Neutrophil (primary cell): ENCODE data around the gene TFCP2.
A peak's percentile ranks its signal among the peaks of the same experiment; 100 is the strongest.

ENCODE experiments used
- H3K27ac ChIP-seq: fragments of 200-600 bp; sonication (generic); 2 replicates; pipeline ENCODE4 v1.5.1; 2016; ENCODE audit warnings: mild to moderate bottlenecking, moderate library complexity
- H3K27me3 ChIP-seq: fragments of 200-600 bp; sonication (generic); 2 replicates; pipeline ENCODE4 v1.6.0; 2016; ENCODE audit warnings: mild to moderate bottlenecking
- H3K36me3 ChIP-seq: fragments of 200-600 bp; sonication (generic); 2 replicates; pipeline ENCODE4 v1.5.1; 2017
- H3K4me1 ChIP-seq, 2 experiments: fragments of 200-600 bp in 1 of 2; sonication (generic) in 1 of 2; 1 replicate in 1 of 2; 2 replicates in 1 of 2; pipeline versions ENCODE4 v1.5.1 to v1.6.1; 2013 to 2016; ENCODE audit warnings: low read depth in 1 of 2, low read length in 1 of 2, mild to moderate bottlenecking in 1 of 2, moderate library complexity in 1 of 2; ENCODE audit not compliant: control insufficient read depth in 1 of 2, insufficient read depth in 1 of 2
- H3K4me3 ChIP-seq, 2 experiments: fragments of 200-600 bp in 1 of 2; sonication (generic) in 1 of 2; 1 replicate in 1 of 2; 2 replicates in 1 of 2; pipeline ENCODE4 v1.5.1; 2013 to 2016; ENCODE audit warnings: low read depth in 1 of 2, low read length in 1 of 2, mild to moderate bottlenecking in 1 of 2, moderate library complexity in 1 of 2
- H3K9me3 ChIP-seq: fragments of 200-600 bp; sonication (generic); 2 replicates; pipeline ENCODE4 v1.5.1; 2016
- TF ChIP-seq, protein P1 (sequence below): fragments of 200-600 bp; sonication (generic); IDR thresholded peaks from 2 replicates; pipeline ENCODE4 v1.5.1; 2016; ENCODE audit warnings: antibody characterized with exemption

The TFCP2 gene

DNA sequence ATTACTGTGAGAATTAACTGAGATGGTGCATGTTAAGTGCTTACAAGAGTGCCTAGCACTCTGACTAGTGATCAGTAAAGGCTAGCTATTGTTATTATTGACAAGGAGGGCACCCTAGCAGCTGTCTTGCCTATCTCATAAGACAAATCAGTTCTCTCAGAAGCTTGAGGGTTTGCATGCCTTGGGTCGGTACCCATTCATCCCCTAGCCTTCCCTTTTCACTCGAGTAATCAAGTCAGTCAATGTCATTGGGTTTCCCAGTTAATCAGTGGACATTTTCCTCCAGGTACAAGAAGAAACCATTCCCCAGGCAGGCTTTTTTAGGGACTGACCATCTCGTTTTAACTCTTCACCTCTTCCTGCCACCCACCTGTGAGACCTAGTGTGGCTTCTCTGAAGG, 10.4 kb upstream of the TFCP2 start:
- H3K27me3 ChIP-seq, result no peaks in the 10 kb centered on the region

DNA sequence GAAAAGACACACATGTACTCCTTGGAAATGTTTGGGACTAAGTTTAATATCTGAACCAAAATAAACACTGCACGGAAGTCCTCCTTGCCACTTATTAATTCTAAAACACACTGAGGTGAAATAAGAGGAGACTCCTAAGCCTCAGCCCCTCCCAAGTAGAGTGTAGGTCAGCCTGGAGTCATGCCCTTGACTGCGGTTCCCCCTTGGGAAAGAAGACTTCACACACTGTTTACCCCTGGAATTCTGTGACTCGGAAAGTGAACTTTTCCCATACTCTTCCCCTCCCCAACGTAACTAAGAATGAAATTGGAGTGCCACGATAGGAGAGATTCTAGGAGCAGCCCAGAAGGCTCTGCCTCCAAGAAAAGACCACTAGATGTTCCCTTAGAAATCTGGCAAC, 8.6 kb upstream of the TFCP2 start:
- Histone ChIP-seq H3K4me1 (no peaks in the 10 kb centered on the region), H3K36me3 (no peaks in the 10 kb centered on the region), H3K9me3 (no peaks in the 10 kb centered on the region), H3K27ac (no peak overlapping the region), H3K27me3 (no peaks in the 10 kb centered on the region), H3K4me3 (no peak overlapping the region)
- TF ChIP-seq, protein P1, sequence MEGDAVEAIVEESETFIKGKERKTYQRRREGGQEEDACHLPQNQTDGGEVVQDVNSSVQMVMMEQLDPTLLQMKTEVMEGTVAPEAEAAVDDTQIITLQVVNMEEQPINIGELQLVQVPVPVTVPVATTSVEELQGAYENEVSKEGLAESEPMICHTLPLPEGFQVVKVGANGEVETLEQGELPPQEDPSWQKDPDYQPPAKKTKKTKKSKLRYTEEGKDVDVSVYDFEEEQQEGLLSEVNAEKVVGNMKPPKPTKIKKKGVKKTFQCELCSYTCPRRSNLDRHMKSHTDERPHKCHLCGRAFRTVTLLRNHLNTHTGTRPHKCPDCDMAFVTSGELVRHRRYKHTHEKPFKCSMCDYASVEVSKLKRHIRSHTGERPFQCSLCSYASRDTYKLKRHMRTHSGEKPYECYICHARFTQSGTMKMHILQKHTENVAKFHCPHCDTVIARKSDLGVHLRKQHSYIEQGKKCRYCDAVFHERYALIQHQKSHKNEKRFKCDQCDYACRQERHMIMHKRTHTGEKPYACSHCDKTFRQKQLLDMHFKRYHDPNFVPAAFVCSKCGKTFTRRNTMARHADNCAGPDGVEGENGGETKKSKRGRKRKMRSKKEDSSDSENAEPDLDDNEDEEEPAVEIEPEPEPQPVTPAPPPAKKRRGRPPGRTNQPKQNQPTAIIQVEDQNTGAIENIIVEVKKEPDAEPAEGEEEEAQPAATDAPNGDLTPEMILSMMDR, result no peak

More for the DNA sequence above, 10.4 kb upstream of the TFCP2 start:
- Histone ChIP-seq H3K4me1 (no peaks in the 10 kb centered on the region), H3K36me3 (no peaks in the 10 kb centered on the region), H3K27ac (no peak overlapping the region), H3K4me3 (no peak overlapping the region), H3K9me3 (no peaks in the 10 kb centered on the region)
- TF ChIP-seq, protein P1, result no peak

DNA sequence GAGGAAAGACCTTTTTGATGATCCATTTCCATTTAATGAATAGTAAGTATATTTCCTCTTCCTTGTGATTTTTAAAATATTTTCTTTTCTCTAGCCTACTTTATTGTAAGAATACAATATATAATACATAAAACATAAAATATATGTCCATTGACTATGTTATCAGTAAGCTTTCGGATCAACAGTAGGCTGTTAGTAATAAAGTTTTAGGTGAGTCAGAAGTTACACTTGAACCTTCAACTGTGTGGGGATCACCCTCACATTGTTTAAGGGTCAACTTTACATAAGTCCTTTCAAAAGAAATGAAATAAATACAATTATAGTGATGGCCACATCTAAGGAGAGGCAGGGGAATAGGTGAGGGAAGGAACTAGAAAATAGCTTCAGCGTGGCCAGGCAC, 5.0 kb upstream of the TFCP2 start:
- H3K27me3 ChIP-seq, result no peaks in the 10 kb centered on the region
- TF ChIP-seq, protein P1, result no peak
- H3K9me3 ChIP-seq, result no peaks in the 10 kb centered on the region
- H3K4me3 ChIP-seq, result no peak overlapping the region
- no peaks in the 10 kb centered on the region for H3K36me3 ChIP-seq
- H3K4me1 ChIP-seq, result peaks cover 14 to 15% of the 10 kb centered on the region in 2 experiments
- no peak overlapping the region for H3K27ac ChIP-seq

DNA sequence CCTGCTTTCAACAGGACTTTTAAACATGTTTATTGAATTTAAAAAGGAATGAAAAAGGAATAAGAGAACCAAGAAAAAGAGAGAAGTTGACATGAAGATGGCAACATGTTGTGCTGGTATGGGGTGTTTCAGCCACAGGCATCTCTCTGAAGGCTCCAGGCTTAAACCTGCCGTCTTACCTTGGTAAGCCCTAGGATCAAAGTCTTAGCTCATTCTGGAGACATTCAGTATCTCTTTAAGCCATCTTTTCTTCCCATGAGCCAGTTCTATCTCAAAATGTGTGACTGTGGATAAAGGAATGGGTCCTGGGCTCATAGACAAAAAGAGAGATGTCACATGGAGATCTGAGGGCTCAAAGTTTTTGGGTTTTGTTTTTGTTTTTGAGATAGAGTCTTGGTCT, 1.6 kb upstream of the TFCP2 start:
- Histone ChIP-seq H3K27me3 (no peaks in the 10 kb centered on the region), H3K36me3 (no peaks in the 10 kb centered on the region), H3K4me1 (peaks cover 31% of the 10 kb centered on the region in 2 experiments), H3K9me3 (no peaks in the 10 kb centered on the region), H3K4me3 (no peak overlapping the region), H3K27ac (peak overlapping the region; percentile 91)
- TF ChIP-seq, protein P1, result no peak

DNA sequence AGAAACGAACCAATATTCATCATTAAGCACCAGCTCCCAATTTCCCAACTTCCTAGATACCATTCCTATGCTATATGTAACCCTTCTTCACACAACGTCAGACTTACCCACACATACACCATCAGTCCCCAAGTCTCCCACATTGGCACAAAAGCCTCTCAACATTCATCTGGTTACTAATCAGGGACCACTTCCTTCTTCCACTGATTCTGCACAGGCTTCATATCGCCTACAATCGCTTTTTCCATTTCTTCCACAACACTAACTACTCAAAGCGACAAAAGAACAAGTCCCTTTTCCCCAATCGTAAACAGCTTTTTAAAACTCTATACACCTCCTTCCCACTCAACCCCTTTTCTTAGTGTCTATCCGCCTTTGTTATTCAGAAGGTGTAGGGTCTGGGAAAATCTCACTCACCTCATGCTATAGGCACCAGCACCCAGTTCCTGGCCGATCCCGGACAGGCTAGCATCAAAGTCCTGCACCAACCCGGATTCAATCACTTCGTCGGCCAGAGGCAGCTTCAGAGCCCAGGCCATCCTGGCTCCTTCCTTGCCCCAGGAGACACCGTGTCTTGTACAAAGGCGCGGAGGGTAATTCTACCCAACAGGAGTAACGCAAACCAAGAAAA, 936 bp downstream of the TFCP2 start:
- H3K27ac ChIP-seq, result peak overlapping the region; percentile 91
- H3K36me3 ChIP-seq, result no peaks in the 10 kb centered on the region
- no peaks in the 10 kb centered on the region for H3K9me3 ChIP-seq
- peaks cover 31% of the 10 kb centered on the region in 2 experiments for H3K4me1 ChIP-seq
- no peaks in the 10 kb centered on the region for H3K27me3 ChIP-seq
- TF ChIP-seq, protein P1, result no peak
- H3K4me3 ChIP-seq, result peak overlapping the region; percentile 79 to 90
